Osteocyte (in vitro differentiated cells): ENCODE data around the gene OTP. TPM values are rescaled to one million over a fixed set of nuclear protein-coding genes. Genes with fewer than 3 reads are reported as not detected.

Source experiments
- DNase-seq: peaks from one replicate; pipeline ENCODE4 v3.0.0; 2021; ENCODE audit warnings: mixed read lengths; ENCODE audit not compliant: unreplicated experiment; ENCODE audit errors: extremely low spot score
- H3K27ac Mint-ChIP-seq: one replicate; pipeline ENCODE4 v1.8.0; 2021; ENCODE audit warnings: mild to moderate bottlenecking, mixed read lengths; ENCODE audit not compliant: unreplicated experiment
- H3K27me3 Mint-ChIP-seq: one replicate; pipeline ENCODE4 v1.8.0; 2021; ENCODE audit warnings: mixed read lengths; ENCODE audit not compliant: unreplicated experiment
- H3K36me3 Mint-ChIP-seq: one replicate; pipeline ENCODE4 v1.8.0; 2021; ENCODE audit warnings: mixed read lengths; ENCODE audit not compliant: unreplicated experiment
- H3K4me1 Mint-ChIP-seq: one replicate; pipeline ENCODE4 v1.8.0; 2021; ENCODE audit warnings: mixed read lengths; ENCODE audit not compliant: unreplicated experiment
- H3K4me3 Mint-ChIP-seq: one replicate; pipeline ENCODE4 v1.8.0; 2021; ENCODE audit warnings: mild to moderate bottlenecking, moderate library complexity, mixed read lengths; ENCODE audit not compliant: unreplicated experiment
- H3K9me3 Mint-ChIP-seq: one replicate; pipeline ENCODE4 v1.8.0; 2021; ENCODE audit warnings: mixed read lengths; ENCODE audit not compliant: unreplicated experiment
- CTCF ChIP-seq: fragments of 200-600 bp; sonication (generic); IDR thresholded peaks from 2 replicates; pipeline ENCODE4 v1.5.0; 2021; ENCODE audit warnings: antibody characterized with exemption, mild to moderate bottlenecking, moderate library complexity
- total RNA-seq: library from RNA; stranded (reverse); gene quantifications from 2 replicates; pipeline ENCODE4 v1.2.1, GENCODE V29; 2021

OTP gene
- total RNA-seq, 1 donor from 2014 or later = not detected

- Mint-ChIP-seq H3K4me3 (no peak overlapping the region), H3K4me1 (peaks cover 26% of the 10 kb centered on the region), H3K36me3 (peaks cover 6% of the 10 kb centered on the region), H3K9me3 (no peaks in the 10 kb centered on the region), H3K27ac (no peak overlapping the region), H3K27me3 (peaks cover 87% of the 10 kb centered on the region)
- TF ChIP-seq CTCF = no peak
- peak; percentile 77 for DNase-seq
Observed at GRCh38 chr5:77635917-77636640, 2.4 kb downstream of the OTP start.

- Mint-ChIP-seq H3K9me3 (no peaks in the 10 kb centered on the region), H3K27me3 (peaks cover 85% of the 10 kb centered on the region), H3K36me3 (peaks cover 3% of the 10 kb centered on the region), H3K4me1 (peaks cover 25% of the 10 kb centered on the region), H3K4me3 (no peak overlapping the region), H3K27ac (no peak overlapping the region)
- no peak for DNase-seq
- no peak for TF ChIP-seq CTCF
Observed at GRCh38 chr5:77635067-77635916, 3.2 kb downstream of the OTP start.

GRCh38 chr5:77633709-77634108, 4.8 kb downstream of the OTP start:
- no peak overlapping the region for H3K4me3 Mint-ChIP-seq
- peaks cover 3% of the 10 kb centered on the region for H3K36me3 Mint-ChIP-seq
- no peaks in the 10 kb centered on the region for H3K9me3 Mint-ChIP-seq
- peaks cover 81% of the 10 kb centered on the region for H3K27me3 Mint-ChIP-seq
- no peak for TF ChIP-seq CTCF
- peaks cover 30% of the 10 kb centered on the region for H3K4me1 Mint-ChIP-seq
- no peak for DNase-seq
- H3K27ac Mint-ChIP-seq = no peak overlapping the region

GRCh38 chr5:77633207-77633675, 5.3 kb downstream of the OTP start:
- peaks cover 82% of the 10 kb centered on the region for H3K27me3 Mint-ChIP-seq
- H3K36me3 Mint-ChIP-seq = peaks cover 5% of the 10 kb centered on the region
- peaks cover 34% of the 10 kb centered on the region for H3K4me1 Mint-ChIP-seq
- H3K4me3 Mint-ChIP-seq = no peak overlapping the region
- TF ChIP-seq CTCF = no peak
- no peak for DNase-seq
- H3K9me3 Mint-ChIP-seq = no peaks in the 10 kb centered on the region
- H3K27ac Mint-ChIP-seq = no peak overlapping the region
